SK-N-SH (cell line): ENCODE results near the gene GABRD. TPM values are rescaled to one million over a fixed set of nuclear protein-coding genes. Genes with fewer than 3 reads are reported as not detected.

Experiments used
- CTCF ChIA-PET: fragments of 300-600, 350-600 bp; formaldehyde crosslinking; extraction: SDS; loops from one replicate; lab custom pipeline; 2021; lab: Yijun Ruan, JAX
- POLR2A ChIA-PET: fragments of 350-600 bp; sonication (Branson Sonifier 250); formaldehyde crosslinking; extraction: SDS; loops from one replicate; lab custom pipeline; 2020; ENCODE audit warnings: antibody characterized with exemption, inconsistent platforms; lab: Yijun Ruan, JAX
- DNase-seq: peaks from one replicate; pipeline ENCODE4 v3.0.0; 2012
- H2AFZ ChIP-seq: fragments of 200-600 bp; sonication (generic); 2 replicates; pipeline ENCODE4 v1.8.1; 2016; ENCODE audit warnings: antibody characterized with exemption, mild to moderate bottlenecking, low read depth
- H3F3A ChIP-seq: fragments of 200-600 bp; sonication (generic); replicated peaks from 2 replicates; pipeline ENCODE3; 2016; ENCODE audit warnings: antibody characterized with exemption, mild to moderate bottlenecking; ENCODE audit not compliant: insufficient read depth
- H3K27ac ChIP-seq, 2 experiments: fragments of 200-500 bp in 1 of 2; fragments of 200-600 bp in 1 of 2; sonication (Bioruptor generic) in 1 of 2; sonication (generic), shearing (Covaris generic) in 1 of 2; 2 replicates each; pipeline versions ENCODE4 v1.5.1 to v1.6.1; 2014 to 2016; ENCODE audit warnings: low read depth in 2 of 2, inconsistent platforms in 1 of 2, low read length in 1 of 2, mild to moderate bottlenecking in 1 of 2, mixed read lengths in 1 of 2
- H3K27me3 ChIP-seq: fragments of 200-600 bp; sonication (generic), shearing (Covaris generic); 2 replicates; pipeline ENCODE4 v1.6.1; 2016; ENCODE audit warnings: mixed run types; ENCODE audit not compliant: insufficient read depth
- H3K36me3 ChIP-seq, 2 experiments: fragments of 200-500 bp in 1 of 2; fragments of 200-600 bp in 1 of 2; sonication (Bioruptor generic) in 1 of 2; sonication (generic) in 1 of 2; replicated peaks in 1 of 2; 2 replicates each; pipeline versions ENCODE3 to v1.5.1; 2014 to 2016; ENCODE audit warnings: low read length in 1 of 2, mild to moderate bottlenecking in 1 of 2; ENCODE audit not compliant: insufficient read depth in 2 of 2, control insufficient read depth in 1 of 2
- H3K4me1 ChIP-seq, 2 experiments: fragments of 200-500 bp in 1 of 2; fragments of 200-600 bp in 1 of 2; sonication (Bioruptor generic) in 1 of 2; sonication (generic), shearing (Covaris generic) in 1 of 2; 2 replicates each; pipeline versions ENCODE4 v1.5.1 to v1.6.1; 2014 to 2016; ENCODE audit warnings: low read depth in 1 of 2, low read length in 1 of 2, mixed run types in 1 of 2; ENCODE audit not compliant: insufficient read depth in 2 of 2, control insufficient read depth in 1 of 2
- H3K4me2 ChIP-seq: fragments of 200-600 bp; sonication (generic), shearing (Covaris generic); 2 replicates; pipeline ENCODE4 v1.6.1; 2017; ENCODE audit warnings: mixed run types
- H3K4me3 ChIP-seq, 2 experiments: fragments of 200-500 bp in 1 of 2; fragments of 200-600 bp in 1 of 2; sonication (Bioruptor generic) in 1 of 2; sonication (generic), shearing (Covaris generic) in 1 of 2; 2 replicates each; pipeline versions ENCODE4 v1.5.1 to v1.8.1; 2014 to 2016; ENCODE audit warnings: low read depth in 2 of 2, inconsistent platforms in 1 of 2, low read length in 1 of 2, mild to moderate bottlenecking in 1 of 2, mixed read lengths in 1 of 2, moderate library complexity in 1 of 2
- H3K79me2 ChIP-seq: fragments of 200-600 bp; sonication (generic); 2 replicates; pipeline ENCODE4 v1.8.1; 2017; ENCODE audit warnings: mild to moderate bottlenecking; ENCODE audit not compliant: insufficient read depth
- H3K9ac ChIP-seq: fragments of 200-600 bp; sonication (generic); 2 replicates; pipeline ENCODE4 v1.6.1; 2017; ENCODE audit warnings: mixed run types
- H3K9me2 ChIP-seq: fragments of 200-600 bp; sonication (generic); 2 replicates; pipeline ENCODE4 v1.6.1; 2017; ENCODE audit warnings: mixed run types
- H3K9me3 ChIP-seq: fragments of 200-600 bp; sonication (generic); 2 replicates; pipeline ENCODE4 v1.6.1; 2017; ENCODE audit warnings: mixed run types, mild to moderate bottlenecking, moderate library complexity
- H4K20me1 ChIP-seq: fragments of 200-600 bp; sonication (generic); 2 replicates; pipeline ENCODE4 v1.6.1; 2017; ENCODE audit warnings: mild to moderate bottlenecking, mixed run types; ENCODE audit not compliant: insufficient read depth
- FOXJ3 ChIP-seq: sonication (generic); formaldehyde crosslinking; IDR thresholded peaks from 2 replicates; pipeline ENCODE4 v1.5.1; 2020; ENCODE audit warnings: mild to moderate bottlenecking, missing genetic modification reagents
- FOXM1 ChIP-seq: IDR thresholded peaks from 2 replicates; pipeline ENCODE4 v1.4.0; 2012; ENCODE audit warnings: low read depth, mild to moderate bottlenecking
- POLR2AphosphoS5 ChIP-seq: IDR thresholded peaks from 2 replicates; pipeline ENCODE4 v1.6.1; 2012; ENCODE audit warnings: low read depth, low read length
- WGBS: methylation state at CpG from one replicate; pipeline ENCODE4 v1.1.6; 2017; ENCODE audit warnings: low lambda C conversion rate; 5-methylcytosine and 5-hydroxymethylcytosine counted together
- polyA plus RNA-seq, 3 experiments: library from polyadenylated mRNA; depleted of rRNA; stranded (reverse); fragments of >200 nt; gene quantifications; 2 replicates each; pipeline ENCODE4 v1.2.3, GENCODE V29; 2012
- TF ChIP-seq, protein P1 (sequence below): IDR thresholded peaks from 2 replicates; pipeline ENCODE4 v1.6.1; 2012; ENCODE audit warnings: mild to moderate bottlenecking, low read depth, low read length, moderate library complexity
- TF ChIP-seq, protein P2 (sequence below): fragments of 150-350 bp; IDR thresholded peaks from 2 replicates; pipeline ENCODE4 v1.6.1; 2017; ENCODE audit warnings: antibody characterized with exemption, low read length, low read depth, borderline replicate concordance

The GABRD gene
- polyA plus RNA-seq, 1 of the 3 experiments (the other 2 are of a cell fraction) = 0.07 TPM

DNA sequence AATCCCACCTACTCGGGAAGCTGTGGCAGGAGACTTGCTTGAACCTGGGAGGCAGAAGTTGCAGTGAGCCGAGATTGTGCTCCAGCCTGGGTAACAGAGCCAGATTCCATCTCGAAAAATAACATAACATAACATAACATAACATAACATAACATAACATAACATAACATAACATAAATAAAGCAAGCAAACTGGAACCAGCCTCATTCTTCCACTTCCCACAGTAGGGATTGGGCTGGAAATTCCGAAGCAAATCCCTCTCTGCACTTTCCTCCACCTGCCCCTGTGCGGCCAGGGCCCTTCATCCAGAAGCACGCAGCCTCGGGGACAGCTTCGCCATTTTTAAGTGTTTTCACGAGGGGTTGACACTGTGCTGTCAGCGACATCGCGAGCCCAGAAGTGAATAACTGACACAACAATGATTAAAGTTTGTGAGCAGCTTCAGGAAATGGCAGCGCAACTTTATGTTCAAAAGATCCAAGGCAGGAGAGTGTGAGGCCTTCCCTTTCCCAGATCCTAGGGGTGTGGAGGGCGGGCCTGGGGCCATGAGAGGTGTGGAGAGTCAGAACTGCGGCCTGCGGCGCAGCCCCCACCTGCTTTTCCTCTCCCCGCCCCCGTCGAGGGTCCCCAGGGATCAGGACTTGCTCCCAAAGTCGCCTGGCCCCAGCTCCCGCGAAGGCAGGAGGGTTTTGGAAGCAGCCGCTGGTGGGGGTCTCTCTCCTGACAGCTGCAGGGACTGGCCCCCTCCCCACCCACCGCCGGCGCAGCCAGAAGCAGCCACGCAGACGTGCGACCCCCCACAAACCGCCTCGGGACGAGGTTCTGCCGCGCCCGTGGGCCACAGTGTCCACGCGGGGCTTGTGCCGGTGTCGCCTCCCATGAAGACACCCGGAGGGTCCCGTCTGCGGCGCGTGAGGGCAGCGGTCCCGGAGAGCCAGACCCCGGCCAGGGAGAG is 651 bp upstream of the GABRD start:
- DNase-seq = no peak

DNA sequence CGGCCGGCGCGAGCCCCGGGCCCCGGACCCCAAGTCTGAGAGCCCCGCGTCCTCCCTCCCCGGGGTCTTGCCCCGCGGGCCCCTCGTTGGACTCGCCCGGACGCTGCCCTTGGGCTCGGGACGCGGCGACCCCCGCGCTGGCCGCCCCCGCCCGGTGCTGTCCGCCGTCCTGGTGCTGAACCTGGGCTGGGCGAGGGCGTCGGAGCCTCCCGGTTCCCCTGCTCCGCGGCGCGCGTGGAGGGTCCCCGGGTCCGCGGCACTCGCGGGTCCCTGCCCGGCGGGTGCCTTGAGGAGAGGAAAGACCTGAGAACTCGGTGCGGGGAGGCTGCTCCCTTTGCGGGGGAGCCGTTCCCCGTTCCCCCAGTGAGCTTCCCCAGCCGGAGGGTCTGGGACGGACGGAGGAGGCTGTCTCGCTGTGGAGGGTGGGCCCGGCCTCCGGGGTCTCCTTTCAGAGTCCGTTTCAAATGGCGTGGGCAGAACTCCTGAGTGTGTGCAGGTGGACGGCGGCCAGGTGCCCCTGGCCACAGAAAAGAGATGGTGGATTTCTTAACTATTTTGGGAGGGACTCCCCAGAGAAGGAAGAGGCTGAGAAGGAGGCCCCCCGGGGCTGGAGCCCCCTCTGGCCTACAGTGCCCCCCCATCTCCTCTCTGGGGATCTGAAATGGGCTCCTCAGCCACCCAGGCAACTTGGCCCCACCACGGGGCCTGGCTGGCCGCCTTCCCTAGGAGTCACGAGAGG is 595 bp downstream of the GABRD start:
- no peaks in the 10 kb centered on the region for H3K79me2 ChIP-seq
- TF ChIP-seq, protein P1, sequence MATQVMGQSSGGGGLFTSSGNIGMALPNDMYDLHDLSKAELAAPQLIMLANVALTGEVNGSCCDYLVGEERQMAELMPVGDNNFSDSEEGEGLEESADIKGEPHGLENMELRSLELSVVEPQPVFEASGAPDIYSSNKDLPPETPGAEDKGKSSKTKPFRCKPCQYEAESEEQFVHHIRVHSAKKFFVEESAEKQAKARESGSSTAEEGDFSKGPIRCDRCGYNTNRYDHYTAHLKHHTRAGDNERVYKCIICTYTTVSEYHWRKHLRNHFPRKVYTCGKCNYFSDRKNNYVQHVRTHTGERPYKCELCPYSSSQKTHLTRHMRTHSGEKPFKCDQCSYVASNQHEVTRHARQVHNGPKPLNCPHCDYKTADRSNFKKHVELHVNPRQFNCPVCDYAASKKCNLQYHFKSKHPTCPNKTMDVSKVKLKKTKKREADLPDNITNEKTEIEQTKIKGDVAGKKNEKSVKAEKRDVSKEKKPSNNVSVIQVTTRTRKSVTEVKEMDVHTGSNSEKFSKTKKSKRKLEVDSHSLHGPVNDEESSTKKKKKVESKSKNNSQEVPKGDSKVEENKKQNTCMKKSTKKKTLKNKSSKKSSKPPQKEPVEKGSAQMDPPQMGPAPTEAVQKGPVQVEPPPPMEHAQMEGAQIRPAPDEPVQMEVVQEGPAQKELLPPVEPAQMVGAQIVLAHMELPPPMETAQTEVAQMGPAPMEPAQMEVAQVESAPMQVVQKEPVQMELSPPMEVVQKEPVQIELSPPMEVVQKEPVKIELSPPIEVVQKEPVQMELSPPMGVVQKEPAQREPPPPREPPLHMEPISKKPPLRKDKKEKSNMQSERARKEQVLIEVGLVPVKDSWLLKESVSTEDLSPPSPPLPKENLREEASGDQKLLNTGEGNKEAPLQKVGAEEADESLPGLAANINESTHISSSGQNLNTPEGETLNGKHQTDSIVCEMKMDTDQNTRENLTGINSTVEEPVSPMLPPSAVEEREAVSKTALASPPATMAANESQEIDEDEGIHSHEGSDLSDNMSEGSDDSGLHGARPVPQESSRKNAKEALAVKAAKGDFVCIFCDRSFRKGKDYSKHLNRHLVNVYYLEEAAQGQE = peak; percentile 92
- no peak for TF ChIP-seq FOXM1
- peaks cover 12% of the 10 kb centered on the region; the same call in 1 of the 2 replicates for H3K27me3 ChIP-seq
- H3K4me2 ChIP-seq = no peak overlapping the region
- no peaks in the 10 kb centered on the region for H3K36me3 ChIP-seq
- H3K27ac ChIP-seq = no peak overlapping the region
- no peak overlapping the region for H3K9ac ChIP-seq
- CTCF ChIA-PET = interaction anchor here (0.8 to 7.1 kb wide), 8 partner anchors 11 to 114 kb away, joined by 3 to 63 read pairs (median 4); no protein-coding TSS in a partner anchor
- H3K4me1 ChIP-seq = no peaks in the 10 kb centered on the region; a peak in 1 of 4 replicates
- POLR2A ChIA-PET = interaction anchor here (1.1 kb wide), 1 partner anchor 12 kb away, joined by 6 read pairs; no protein-coding TSS in a partner anchor
- WGBS = 57% methylated on average over 7 of the region's 61 CpGs
- H2AFZ ChIP-seq = no peak overlapping the region
- no peaks in the 10 kb centered on the region for H4K20me1 ChIP-seq
- peak overlapping the region in 1 of 2 experiments; percentile 33; a peak in 2 of 4 replicates for H3K4me3 ChIP-seq
- DNase-seq = no peak
- no peaks in the 10 kb centered on the region for H3K9me2 ChIP-seq
- no peaks in the 10 kb centered on the region for H3F3A ChIP-seq
- no peaks in the 10 kb centered on the region for H3K9me3 ChIP-seq

More for the DNA sequence above, 651 bp upstream of the GABRD start:
- H3K4me3 ChIP-seq = no peak overlapping the region; a peak in 1 of 4 replicates
- no peak overlapping the region for H3K4me2 ChIP-seq
- H3F3A ChIP-seq = no peaks in the 10 kb centered on the region
- H2AFZ ChIP-seq = no peak overlapping the region
- WGBS = 48% methylated on average over 30 of the region's 48 CpGs
- peaks cover 12% of the 10 kb centered on the region; the same call in 1 of the 2 replicates for H3K27me3 ChIP-seq
- H3K36me3 ChIP-seq = no peaks in the 10 kb centered on the region
- POLR2A ChIA-PET = interaction anchor here (1.1 to 1.2 kb wide), 2 partner anchors 13 to 14 kb away, joined by 3 to 6 read pairs; no protein-coding TSS in a partner anchor
- CTCF ChIA-PET = interaction anchor here (0.7 to 7.1 kb wide), 8 partner anchors 12 to 112 kb away, joined by 3 to 63 read pairs (median 4); no protein-coding TSS in a partner anchor
- no peaks in the 10 kb centered on the region for H3K79me2 ChIP-seq
- H3K9me2 ChIP-seq = no peaks in the 10 kb centered on the region
- no peak overlapping the region for H3K9ac ChIP-seq
- no peak overlapping the region for H3K27ac ChIP-seq
- no peak for TF ChIP-seq FOXJ3 (CRISPR knock-in tag)
- no peak for TF ChIP-seq POLR2AphosphoS5
- TF ChIP-seq, protein P2, sequence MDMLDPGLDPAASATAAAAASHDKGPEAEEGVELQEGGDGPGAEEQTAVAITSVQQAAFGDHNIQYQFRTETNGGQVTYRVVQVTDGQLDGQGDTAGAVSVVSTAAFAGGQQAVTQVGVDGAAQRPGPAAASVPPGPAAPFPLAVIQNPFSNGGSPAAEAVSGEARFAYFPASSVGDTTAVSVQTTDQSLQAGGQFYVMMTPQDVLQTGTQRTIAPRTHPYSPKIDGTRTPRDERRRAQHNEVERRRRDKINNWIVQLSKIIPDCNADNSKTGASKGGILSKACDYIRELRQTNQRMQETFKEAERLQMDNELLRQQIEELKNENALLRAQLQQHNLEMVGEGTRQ = no peak
- no peaks in the 10 kb centered on the region for H4K20me1 ChIP-seq
- H3K9me3 ChIP-seq = no peaks in the 10 kb centered on the region
- no peaks in the 10 kb centered on the region; a peak in 1 of 4 replicates for H3K4me1 ChIP-seq
